PFSK-1 (cell line): ENCODE results near the gene SULT2B1.

ENCODE experiments used
- POLR2AphosphoS5 ChIP-seq: IDR thresholded peaks from 2 replicates; pipeline ENCODE4 v1.6.1; 2012; ENCODE audit warnings: low read depth, mild to moderate bottlenecking, control low read depth, low read length, moderate library complexity
- REST ChIP-seq, 2 experiments: IDR thresholded peaks; 2 replicates each; pipeline versions ENCODE4 v1.6.1 to v1.8.0; 2011 to 2012; ENCODE audit warnings: low read depth in 2 of 2, low read length in 2 of 2, control low read depth in 1 of 2, inconsistent platforms in 1 of 2, mild to moderate bottlenecking in 1 of 2, moderate library complexity in 1 of 2; ENCODE audit not compliant: insufficient read depth in 1 of 2
- SIN3A ChIP-seq: IDR thresholded peaks from 2 replicates; pipeline ENCODE4 v1.6.1; 2012; ENCODE audit warnings: mild to moderate bottlenecking, low read length, moderate library complexity, borderline replicate concordance; ENCODE audit not compliant: insufficient read depth
- TAF1 ChIP-seq: IDR thresholded peaks from 2 replicates; pipeline ENCODE4 v1.6.1; 2012; ENCODE audit warnings: low read length, control low read depth, borderline replicate concordance; ENCODE audit not compliant: insufficient read depth

- peak; percentile 24; the same call in 1 of the 2 replicates for TF ChIP-seq POLR2AphosphoS5
- TF ChIP-seq REST (IDR thresholded peaks at IDR 0.05; ENCODE audit: insufficient read depth in 1 of 2, low read depth in 2 of 2, low read length in 2 of 2), result 0 out of 4 replicates have a peak, but pooled peaks of 1 of the 2 experiments have one; percentile 17
- peak; percentile 60; the same call in 1 of the 2 replicates for TF ChIP-seq TAF1
- TF ChIP-seq SIN3A, result peak; percentile 64; the same call in 1 of the 2 replicates
These were observed 8.8 kb upstream of the SULT2B1 start for GRCh38 chr19:48543121-48543710.
